ENCODE measurements around the gene GSC.

GRCh38 chr14:94761997-94762377 is 7.9 kb downstream of the GSC start:
- TF ChIP-seq CTCF (IDR thresholded peaks at IDR 0.05) (no peak), EZH2 (IDR thresholded peaks at IDR 0.05; ENCODE audit: borderline replicate concordance, insufficient read depth, low read depth, low read length, poor library complexity, severe bottlenecking) (no peak)

All from B cell (primary cell).